ENCODE measurements around the gene THBS3.

DNA sequence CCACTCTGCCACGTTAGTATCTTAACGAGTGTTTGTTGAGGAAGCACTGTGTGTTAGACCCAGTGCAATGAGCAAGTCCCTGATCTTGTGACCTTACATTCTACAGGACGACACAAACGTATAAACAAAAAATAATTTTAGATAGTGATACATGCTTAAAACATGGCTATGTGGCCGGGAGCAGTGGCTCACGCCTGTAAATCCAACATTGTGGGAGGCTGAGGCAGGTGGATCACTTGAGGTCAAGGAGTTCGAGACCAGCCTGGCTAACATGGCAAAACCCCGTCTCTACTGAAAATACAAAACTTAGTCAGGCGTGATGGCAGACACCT lies 20.4 kb upstream of the THBS3 start:
- TF ChIP-seq, protein P1, sequence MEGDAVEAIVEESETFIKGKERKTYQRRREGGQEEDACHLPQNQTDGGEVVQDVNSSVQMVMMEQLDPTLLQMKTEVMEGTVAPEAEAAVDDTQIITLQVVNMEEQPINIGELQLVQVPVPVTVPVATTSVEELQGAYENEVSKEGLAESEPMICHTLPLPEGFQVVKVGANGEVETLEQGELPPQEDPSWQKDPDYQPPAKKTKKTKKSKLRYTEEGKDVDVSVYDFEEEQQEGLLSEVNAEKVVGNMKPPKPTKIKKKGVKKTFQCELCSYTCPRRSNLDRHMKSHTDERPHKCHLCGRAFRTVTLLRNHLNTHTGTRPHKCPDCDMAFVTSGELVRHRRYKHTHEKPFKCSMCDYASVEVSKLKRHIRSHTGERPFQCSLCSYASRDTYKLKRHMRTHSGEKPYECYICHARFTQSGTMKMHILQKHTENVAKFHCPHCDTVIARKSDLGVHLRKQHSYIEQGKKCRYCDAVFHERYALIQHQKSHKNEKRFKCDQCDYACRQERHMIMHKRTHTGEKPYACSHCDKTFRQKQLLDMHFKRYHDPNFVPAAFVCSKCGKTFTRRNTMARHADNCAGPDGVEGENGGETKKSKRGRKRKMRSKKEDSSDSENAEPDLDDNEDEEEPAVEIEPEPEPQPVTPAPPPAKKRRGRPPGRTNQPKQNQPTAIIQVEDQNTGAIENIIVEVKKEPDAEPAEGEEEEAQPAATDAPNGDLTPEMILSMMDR (IDR thresholded peaks at IDR 0.05 in 8 of 11, conservative IDR thresholded peaks at IDR 0.05 in 3 of 11) = no peak
- TF ChIP-seq POLR2AphosphoS5 (IDR thresholded peaks at IDR 0.05) (no peak), POLR2A (IDR thresholded peaks at IDR 0.05) (no peak)
